GM23338 (cell line): ENCODE data around the gene HRH3.

Experiments used
- CREB1 ChIP-seq: fragments of 250-450 bp; sonication (Bioruptor Pico); IDR thresholded peaks from 2 replicates; pipeline ENCODE4 v1.5.0; 2020; ENCODE audit warnings: low read depth, mild to moderate bottlenecking, moderate library complexity
- EZH2 ChIP-seq: fragments of 200-600 bp; sonication (generic); IDR thresholded peaks from one replicate; pipeline ENCODE4 v1.8.0; 2017; ENCODE audit warnings: antibody characterized with exemption, mild to moderate bottlenecking, low read depth; ENCODE audit not compliant: unreplicated experiment
- EZH2phosphoT487 ChIP-seq: fragments of 200-600 bp; sonication (generic); IDR thresholded peaks from one replicate; pipeline ENCODE4 v1.8.1; 2018; ENCODE audit warnings: antibody characterized with exemption; ENCODE audit not compliant: unreplicated experiment
- JUNB ChIP-seq: IDR thresholded peaks from one replicate; pipeline ENCODE4 v1.6.1; 2016; ENCODE audit warnings: antibody characterized with exemption; ENCODE audit not compliant: unreplicated experiment
- POLR2AphosphoS5 ChIP-seq: IDR thresholded peaks from 2 replicates; pipeline ENCODE4 v1.6.1; 2016; ENCODE audit warnings: antibody characterized with exemption, low read depth
- TF ChIP-seq, protein P1 (sequence below), 2 experiments: fragments of 200-600 bp in 1 of 2; sonication (generic) in 1 of 2; conservative IDR thresholded peaks; 2 replicates each; pipeline versions ENCODE4 v1.5.1 to v1.6.1; 2016 to 2017; ENCODE audit warnings: antibody characterized with exemption in 2 of 2, low read depth in 2 of 2, mild to moderate bottlenecking in 2 of 2, moderate library complexity in 1 of 2
- TF ChIP-seq, protein P2 (sequence below): IDR thresholded peaks from one replicate; pipeline ENCODE4 v1.6.1; 2018; ENCODE audit warnings: antibody characterized with exemption; ENCODE audit not compliant: unreplicated experiment
- TF ChIP-seq, protein P3 (sequence below): IDR thresholded peaks from 2 replicates; pipeline ENCODE4 v1.6.1; 2016; ENCODE audit warnings: antibody characterized with exemption
- TF ChIP-seq, protein P4 (sequence below): fragments of 250-450 bp; sonication (Bioruptor Pico); IDR thresholded peaks from 2 replicates; pipeline ENCODE4 v1.5.0; 2020; ENCODE audit warnings: mild to moderate bottlenecking, moderate library complexity

DNA sequence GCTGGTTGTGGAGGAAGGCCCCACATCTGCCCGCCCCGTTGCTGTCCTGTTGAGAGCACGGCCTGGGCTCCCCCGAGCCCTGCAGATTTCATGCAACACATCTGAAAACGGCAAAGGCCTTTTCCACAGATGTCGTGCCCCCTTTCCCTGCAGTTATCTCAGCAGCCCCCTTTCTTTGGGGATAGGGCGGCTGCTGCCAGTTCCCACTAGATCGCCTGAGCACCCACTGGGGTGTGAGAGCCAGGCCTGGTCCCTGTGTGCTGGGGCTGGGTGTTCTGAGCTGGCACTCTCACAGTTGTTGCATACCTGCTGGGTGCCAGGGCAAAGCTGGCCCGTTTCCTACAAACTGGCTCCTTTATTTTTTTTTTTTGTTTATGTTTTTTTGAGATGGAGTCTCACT lies 49.5 kb downstream of the HRH3 start:
- no peak for TF ChIP-seq EZH2
- TF ChIP-seq, protein P1, sequence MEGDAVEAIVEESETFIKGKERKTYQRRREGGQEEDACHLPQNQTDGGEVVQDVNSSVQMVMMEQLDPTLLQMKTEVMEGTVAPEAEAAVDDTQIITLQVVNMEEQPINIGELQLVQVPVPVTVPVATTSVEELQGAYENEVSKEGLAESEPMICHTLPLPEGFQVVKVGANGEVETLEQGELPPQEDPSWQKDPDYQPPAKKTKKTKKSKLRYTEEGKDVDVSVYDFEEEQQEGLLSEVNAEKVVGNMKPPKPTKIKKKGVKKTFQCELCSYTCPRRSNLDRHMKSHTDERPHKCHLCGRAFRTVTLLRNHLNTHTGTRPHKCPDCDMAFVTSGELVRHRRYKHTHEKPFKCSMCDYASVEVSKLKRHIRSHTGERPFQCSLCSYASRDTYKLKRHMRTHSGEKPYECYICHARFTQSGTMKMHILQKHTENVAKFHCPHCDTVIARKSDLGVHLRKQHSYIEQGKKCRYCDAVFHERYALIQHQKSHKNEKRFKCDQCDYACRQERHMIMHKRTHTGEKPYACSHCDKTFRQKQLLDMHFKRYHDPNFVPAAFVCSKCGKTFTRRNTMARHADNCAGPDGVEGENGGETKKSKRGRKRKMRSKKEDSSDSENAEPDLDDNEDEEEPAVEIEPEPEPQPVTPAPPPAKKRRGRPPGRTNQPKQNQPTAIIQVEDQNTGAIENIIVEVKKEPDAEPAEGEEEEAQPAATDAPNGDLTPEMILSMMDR (conservative IDR thresholded peaks at IDR 0.05; ENCODE audit: low read depth in 2 of 2) = no peak
- no peak for TF ChIP-seq JUNB
- no peak for TF ChIP-seq EZH2phosphoT487
- TF ChIP-seq POLR2AphosphoS5 = no peak
- TF ChIP-seq, protein P2, sequence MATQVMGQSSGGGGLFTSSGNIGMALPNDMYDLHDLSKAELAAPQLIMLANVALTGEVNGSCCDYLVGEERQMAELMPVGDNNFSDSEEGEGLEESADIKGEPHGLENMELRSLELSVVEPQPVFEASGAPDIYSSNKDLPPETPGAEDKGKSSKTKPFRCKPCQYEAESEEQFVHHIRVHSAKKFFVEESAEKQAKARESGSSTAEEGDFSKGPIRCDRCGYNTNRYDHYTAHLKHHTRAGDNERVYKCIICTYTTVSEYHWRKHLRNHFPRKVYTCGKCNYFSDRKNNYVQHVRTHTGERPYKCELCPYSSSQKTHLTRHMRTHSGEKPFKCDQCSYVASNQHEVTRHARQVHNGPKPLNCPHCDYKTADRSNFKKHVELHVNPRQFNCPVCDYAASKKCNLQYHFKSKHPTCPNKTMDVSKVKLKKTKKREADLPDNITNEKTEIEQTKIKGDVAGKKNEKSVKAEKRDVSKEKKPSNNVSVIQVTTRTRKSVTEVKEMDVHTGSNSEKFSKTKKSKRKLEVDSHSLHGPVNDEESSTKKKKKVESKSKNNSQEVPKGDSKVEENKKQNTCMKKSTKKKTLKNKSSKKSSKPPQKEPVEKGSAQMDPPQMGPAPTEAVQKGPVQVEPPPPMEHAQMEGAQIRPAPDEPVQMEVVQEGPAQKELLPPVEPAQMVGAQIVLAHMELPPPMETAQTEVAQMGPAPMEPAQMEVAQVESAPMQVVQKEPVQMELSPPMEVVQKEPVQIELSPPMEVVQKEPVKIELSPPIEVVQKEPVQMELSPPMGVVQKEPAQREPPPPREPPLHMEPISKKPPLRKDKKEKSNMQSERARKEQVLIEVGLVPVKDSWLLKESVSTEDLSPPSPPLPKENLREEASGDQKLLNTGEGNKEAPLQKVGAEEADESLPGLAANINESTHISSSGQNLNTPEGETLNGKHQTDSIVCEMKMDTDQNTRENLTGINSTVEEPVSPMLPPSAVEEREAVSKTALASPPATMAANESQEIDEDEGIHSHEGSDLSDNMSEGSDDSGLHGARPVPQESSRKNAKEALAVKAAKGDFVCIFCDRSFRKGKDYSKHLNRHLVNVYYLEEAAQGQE = no peak
- TF ChIP-seq, protein P3, sequence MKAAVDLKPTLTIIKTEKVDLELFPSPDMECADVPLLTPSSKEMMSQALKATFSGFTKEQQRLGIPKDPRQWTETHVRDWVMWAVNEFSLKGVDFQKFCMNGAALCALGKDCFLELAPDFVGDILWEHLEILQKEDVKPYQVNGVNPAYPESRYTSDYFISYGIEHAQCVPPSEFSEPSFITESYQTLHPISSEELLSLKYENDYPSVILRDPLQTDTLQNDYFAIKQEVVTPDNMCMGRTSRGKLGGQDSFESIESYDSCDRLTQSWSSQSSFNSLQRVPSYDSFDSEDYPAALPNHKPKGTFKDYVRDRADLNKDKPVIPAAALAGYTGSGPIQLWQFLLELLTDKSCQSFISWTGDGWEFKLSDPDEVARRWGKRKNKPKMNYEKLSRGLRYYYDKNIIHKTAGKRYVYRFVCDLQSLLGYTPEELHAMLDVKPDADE = no peak
- no peak for TF ChIP-seq CREB1
- TF ChIP-seq, protein P4, sequence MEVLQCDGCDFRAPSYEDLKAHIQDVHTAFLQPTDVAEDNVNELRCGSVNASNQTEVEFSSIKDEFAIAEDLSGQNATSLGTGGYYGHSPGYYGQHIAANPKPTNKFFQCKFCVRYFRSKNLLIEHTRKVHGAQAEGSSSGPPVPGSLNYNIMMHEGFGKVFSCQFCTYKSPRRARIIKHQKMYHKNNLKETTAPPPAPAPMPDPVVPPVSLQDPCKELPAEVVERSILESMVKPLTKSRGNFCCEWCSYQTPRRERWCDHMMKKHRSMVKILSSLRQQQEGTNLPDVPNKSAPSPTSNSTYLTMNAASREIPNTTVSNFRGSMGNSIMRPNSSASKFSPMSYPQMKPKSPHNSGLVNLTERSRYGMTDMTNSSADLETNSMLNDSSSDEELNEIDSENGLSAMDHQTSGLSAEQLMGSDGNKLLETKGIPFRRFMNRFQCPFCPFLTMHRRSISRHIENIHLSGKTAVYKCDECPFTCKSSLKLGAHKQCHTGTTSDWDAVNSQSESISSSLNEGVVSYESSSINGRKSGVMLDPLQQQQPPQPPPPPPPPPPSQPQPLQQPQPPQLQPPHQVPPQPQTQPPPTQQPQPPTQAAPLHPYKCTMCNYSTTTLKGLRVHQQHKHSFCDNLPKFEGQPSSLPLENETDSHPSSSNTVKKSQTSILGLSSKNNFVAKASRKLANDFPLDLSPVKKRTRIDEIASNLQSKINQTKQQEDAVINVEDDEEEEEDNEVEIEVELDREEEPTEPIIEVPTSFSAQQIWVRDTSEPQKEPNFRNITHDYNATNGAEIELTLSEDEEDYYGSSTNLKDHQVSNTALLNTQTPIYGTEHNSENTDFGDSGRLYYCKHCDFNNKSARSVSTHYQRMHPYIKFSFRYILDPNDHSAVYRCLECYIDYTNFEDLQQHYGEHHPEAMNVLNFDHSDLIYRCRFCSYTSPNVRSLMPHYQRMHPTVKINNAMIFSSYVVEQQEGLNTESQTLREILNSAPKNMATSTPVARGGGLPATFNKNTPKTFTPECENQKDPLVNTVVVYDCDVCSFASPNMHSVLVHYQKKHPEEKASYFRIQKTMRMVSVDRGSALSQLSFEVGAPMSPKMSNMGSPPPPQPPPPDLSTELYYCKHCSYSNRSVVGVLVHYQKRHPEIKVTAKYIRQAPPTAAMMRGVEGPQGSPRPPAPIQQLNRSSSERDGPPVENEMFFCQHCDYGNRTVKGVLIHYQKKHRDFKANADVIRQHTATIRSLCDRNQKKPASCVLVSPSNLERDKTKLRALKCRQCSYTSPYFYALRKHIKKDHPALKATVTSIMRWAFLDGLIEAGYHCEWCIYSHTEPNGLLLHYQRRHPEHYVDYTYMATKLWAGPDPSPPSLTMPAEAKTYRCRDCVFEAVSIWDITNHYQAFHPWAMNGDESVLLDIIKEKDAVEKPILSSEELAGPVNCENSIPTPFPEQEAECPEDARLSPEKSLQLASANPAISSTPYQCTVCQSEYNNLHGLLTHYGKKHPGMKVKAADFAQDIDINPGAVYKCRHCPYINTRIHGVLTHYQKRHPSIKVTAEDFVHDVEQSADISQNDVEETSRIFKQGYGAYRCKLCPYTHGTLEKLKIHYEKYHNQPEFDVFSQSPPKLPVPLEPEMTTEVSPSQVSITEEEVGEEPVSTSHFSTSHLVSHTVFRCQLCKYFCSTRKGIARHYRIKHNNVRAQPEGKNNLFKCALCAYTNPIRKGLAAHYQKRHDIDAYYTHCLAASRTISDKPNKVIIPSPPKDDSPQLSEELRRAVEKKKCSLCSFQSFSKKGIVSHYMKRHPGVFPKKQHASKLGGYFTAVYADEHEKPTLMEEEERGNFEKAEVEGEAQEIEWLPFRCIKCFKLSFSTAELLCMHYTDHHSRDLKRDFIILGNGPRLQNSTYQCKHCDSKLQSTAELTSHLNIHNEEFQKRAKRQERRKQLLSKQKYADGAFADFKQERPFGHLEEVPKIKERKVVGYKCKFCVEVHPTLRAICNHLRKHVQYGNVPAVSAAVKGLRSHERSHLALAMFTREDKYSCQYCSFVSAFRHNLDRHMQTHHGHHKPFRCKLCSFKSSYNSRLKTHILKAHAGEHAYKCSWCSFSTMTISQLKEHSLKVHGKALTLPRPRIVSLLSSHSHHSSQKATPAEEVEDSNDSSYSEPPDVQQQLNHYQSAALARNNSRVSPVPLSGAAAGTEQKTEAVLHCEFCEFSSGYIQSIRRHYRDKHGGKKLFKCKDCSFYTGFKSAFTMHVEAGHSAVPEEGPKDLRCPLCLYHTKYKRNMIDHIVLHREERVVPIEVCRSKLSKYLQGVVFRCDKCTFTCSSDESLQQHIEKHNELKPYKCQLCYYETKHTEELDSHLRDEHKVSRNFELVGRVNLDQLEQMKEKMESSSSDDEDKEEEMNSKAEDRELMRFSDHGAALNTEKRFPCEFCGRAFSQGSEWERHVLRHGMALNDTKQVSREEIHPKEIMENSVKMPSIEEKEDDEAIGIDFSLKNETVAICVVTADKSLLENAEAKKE = no peak
